ENCODE data around the gene TMEM269.
A peak's percentile ranks its signal among the peaks of the same experiment; 100 is the strongest.

Gene TMEM269

GRCh38 chr1:42765832-42766740 is 18.7 kb upstream of the TMEM269 start (continued):
- TF ChIP-seq ZNF121 (tag by site-specific recombination; IDR thresholded peaks at IDR 0.05), result no peak
- 0 out of 2 replicates have a peak, but pooled peaks have one; percentile 12 for TF ChIP-seq ZFP37 (tag by site-specific recombination; IDR thresholded peaks at IDR 0.05)
- no peak for TF ChIP-seq ZNF221 (tag by site-specific recombination; IDR thresholded peaks at IDR 0.05; ENCODE audit: borderline replicate concordance)
- peak; percentile 86 for TF ChIP-seq CTCF (tag by site-specific recombination; IDR thresholded peaks at IDR 0.05)
- no peak; the same call in none of the 2 replicates for TF ChIP-seq EGR2 (tag by site-specific recombination; IDR thresholded peaks at IDR 0.05; ENCODE audit: low read depth)
- peak; percentile 38; the same call in 1 of the 2 replicates for TF ChIP-seq ZNF10 (tag by site-specific recombination; IDR thresholded peaks at IDR 0.05)
- peak; percentile 28; the same call in 1 of the 2 replicates for TF ChIP-seq ZNF596 (tag by site-specific recombination; IDR thresholded peaks at IDR 0.05)
- TF ChIP-seq BCL11B (tag by site-specific recombination; IDR thresholded peaks at IDR 0.05; ENCODE audit: low read depth), result no peak
- TF ChIP-seq ZNF629 (tag by site-specific recombination; IDR thresholded peaks at IDR 0.05), result peak; percentile 75
- no peak for TF ChIP-seq REPIN1 (tag by site-specific recombination; IDR thresholded peaks at IDR 0.05; ENCODE audit: low read depth)
- TF ChIP-seq ZNF664 (tag by site-specific recombination; IDR thresholded peaks at IDR 0.05), result no peak
- TF ChIP-seq ZNF521 (tag by site-specific recombination; IDR thresholded peaks at IDR 0.05), result no peak
- no peak for TF ChIP-seq BCL11A (tag by site-specific recombination; IDR thresholded peaks at IDR 0.05; ENCODE audit: low read depth)
- TF ChIP-seq ZNF211 (tag by site-specific recombination; IDR thresholded peaks at IDR 0.05; ENCODE audit: low read depth), result no peak
- no peak for TF ChIP-seq ZNF433 (tag by site-specific recombination; IDR thresholded peaks at IDR 0.05; ENCODE audit: low read depth)
- no peak for TF ChIP-seq ZFP41 (tag by site-specific recombination; IDR thresholded peaks at IDR 0.05; ENCODE audit: borderline replicate concordance)
- no peak for TF ChIP-seq ZNF580 (tag by site-specific recombination; IDR thresholded peaks at IDR 0.05)
- no peak for TF ChIP-seq ZNF302 (tag by site-specific recombination; IDR thresholded peaks at IDR 0.05; ENCODE audit: low read depth)
- TF ChIP-seq ZNF140 (tag by site-specific recombination; IDR thresholded peaks at IDR 0.05), result no peak
- no peak for TF ChIP-seq ZNF112 (tag by site-specific recombination; IDR thresholded peaks at IDR 0.05)
- no peak for TF ChIP-seq ZSCAN30 (tag by site-specific recombination; IDR thresholded peaks at IDR 0.05)
- TF ChIP-seq ZNF184 (tag by site-specific recombination; IDR thresholded peaks at IDR 0.05), result no peak
- no peak for TF ChIP-seq ZSCAN5A (tag by site-specific recombination; IDR thresholded peaks at IDR 0.05)
- 0 out of 2 replicates have a peak, but pooled peaks have one; percentile 35 for TF ChIP-seq ZNF692 (tag by site-specific recombination; IDR thresholded peaks at IDR 0.05)
- no peak for TF ChIP-seq KLF16 (tag by site-specific recombination; IDR thresholded peaks at IDR 0.05)
- TF ChIP-seq ZNF423 (tag by site-specific recombination; IDR thresholded peaks at IDR 0.05), result no peak
- TF ChIP-seq ZNF311 (tag by site-specific recombination; IDR thresholded peaks at IDR 0.05; ENCODE audit: borderline replicate concordance), result no peak
- peak; percentile 18; the same call in 1 of the 2 replicates for TF ChIP-seq ZNF2 (tag by site-specific recombination; IDR thresholded peaks at IDR 0.05)
- no peak for TF ChIP-seq KLF7 (tag by site-specific recombination; IDR thresholded peaks at IDR 0.05; ENCODE audit: borderline replicate concordance)
- TF ChIP-seq ZNF138 (tag by site-specific recombination; IDR thresholded peaks at IDR 0.05; ENCODE audit: borderline replicate concordance), result no peak
- TF ChIP-seq ZNF830 (tag by site-specific recombination; IDR thresholded peaks at IDR 0.05; ENCODE audit: low read depth), result no peak
- no peak for TF ChIP-seq MYNN (tag by site-specific recombination; IDR thresholded peaks at IDR 0.05; ENCODE audit: borderline replicate concordance)
- no peak for TF ChIP-seq ZNF37A (tag by site-specific recombination; IDR thresholded peaks at IDR 0.05)
- TF ChIP-seq RBAK (tag by site-specific recombination; IDR thresholded peaks at IDR 0.05), result no peak
- no peak for TF ChIP-seq OSR2 (tag by site-specific recombination; IDR thresholded peaks at IDR 0.05)
